HG03460 (cell line): Measurements from ENCODE around the gene C20orf144.
"Not testable (repeated sequence)": the region's sequence is repeated elsewhere in the genome, so short reads cannot be mapped to it uniquely, and the experiment has no call there.

ENCODE experiments used
- ATAC-seq: cut with Tn5 transposase; IDR thresholded peaks from one replicate; pipeline ENCODE4 v1.9.1; 2021; ENCODE audit not compliant: unreplicated experiment

C20orf144 gene

DNA sequence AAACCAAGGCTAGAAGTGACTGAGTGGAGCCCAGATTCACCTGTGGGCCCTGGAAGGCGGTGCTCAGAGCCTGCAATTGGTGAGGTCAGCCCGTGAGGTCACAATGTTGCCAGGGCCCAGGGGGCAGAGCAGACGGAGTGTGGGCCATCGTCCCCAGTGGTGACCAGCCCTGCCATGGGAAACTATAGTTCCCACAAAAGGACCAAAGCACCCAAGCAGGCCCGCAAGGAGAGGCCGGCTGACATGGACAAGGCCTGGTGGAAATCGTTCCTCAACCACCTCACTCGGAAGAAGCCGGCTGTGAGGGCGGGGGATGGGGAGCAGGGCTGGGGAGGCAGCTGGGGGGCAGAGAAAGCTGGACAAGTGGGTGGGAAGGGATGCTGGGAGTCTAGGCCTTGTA, at the start of gene C20orf144:
TSS of gene C20orf144 (plus strand) at position 156 of the 400 bp plus-strand sequence. CDS start at position 175, 19 bp downstream.
- no peak for ATAC-seq

DNA sequence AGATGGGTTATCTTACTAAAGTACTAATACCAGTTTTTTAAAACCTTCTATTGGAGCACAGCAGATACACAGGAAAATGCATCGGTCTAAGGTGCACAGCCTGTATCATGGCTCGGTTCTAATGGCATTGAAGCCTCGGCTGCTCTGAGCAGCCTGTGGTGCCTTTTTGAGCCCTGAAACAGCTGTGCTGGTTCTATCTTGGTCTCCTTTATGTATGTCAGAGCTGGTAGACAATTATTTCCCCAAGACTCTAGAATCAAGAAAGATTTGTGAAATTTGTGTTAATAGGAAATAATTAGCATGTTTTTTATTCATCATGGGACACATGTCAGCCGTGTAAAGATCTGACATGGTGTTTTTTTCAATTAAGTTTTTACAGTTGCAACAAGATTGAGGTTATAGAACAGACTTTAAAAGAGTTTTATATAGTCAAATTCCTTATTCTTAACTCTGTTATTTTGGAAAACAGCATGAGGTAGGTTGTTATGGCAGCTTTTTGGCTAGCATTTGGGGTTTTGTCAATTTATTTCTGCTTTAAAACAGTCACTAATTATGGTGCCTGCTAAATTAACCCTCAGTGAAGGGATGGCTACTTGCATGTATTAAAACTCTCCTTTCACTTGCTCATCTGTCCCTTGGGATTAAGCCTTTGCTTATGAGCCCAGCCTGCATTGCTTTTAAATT, 40.3 kb upstream of the C20orf144 start:
- ATAC-seq, result no peak

DNA sequence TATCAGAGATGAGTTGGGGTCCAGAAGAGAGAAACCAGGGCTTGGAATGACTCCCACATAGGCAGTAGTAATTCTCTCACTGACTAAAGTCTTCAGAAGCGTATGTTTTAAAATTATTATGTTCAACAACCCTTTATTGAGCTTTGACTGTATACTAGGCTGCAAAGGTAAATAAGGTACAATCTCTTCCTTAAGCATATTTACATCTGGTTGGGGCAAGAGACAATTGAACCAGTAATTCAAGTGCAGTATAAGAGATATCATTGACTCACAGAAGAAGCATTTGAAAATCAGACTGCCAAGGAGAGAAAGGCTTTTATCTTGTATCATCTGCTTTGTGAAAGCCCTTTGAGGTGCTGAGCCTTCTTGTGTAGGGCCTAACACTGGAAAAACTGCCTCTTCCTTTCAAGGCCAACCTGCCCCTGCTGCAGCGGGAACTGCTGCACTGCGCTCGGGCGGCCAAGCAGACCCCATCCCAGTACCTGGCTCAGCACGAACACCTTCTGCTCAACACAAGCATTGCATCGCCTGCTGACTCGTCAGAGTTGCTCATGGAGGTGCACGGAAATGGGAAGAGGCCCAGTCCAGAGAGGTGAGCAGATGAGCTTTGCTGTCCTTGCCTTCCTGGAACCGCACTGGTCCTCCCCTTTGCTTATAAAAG, 39.3 kb upstream of the C20orf144 start:
- ATAC-seq, result no peak

- no peak for ATAC-seq
These were observed 37.7 kb upstream of the C20orf144 start for GRCh38 chr20:33624399-33624798.

DNA sequence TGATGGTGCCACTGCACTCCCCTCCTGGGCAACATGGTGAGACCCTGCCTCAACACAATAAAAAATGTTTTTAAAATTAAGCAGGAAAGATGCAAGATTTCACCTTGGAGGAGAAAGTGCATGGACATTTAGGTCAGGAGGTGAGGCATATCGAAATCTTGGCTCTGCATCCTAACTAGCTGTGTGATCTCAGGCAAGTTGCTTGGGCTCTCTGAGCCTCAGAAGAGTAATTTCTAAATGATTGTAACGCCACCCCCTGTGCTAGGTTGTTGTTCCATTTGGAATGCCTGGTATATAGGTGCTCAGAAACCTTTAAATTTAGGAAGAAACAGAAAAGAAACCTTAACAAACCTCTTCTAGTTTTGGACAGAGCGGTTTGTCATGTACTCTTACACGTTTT, 35.9 kb upstream of the C20orf144 start:
- ATAC-seq, result no peak

DNA sequence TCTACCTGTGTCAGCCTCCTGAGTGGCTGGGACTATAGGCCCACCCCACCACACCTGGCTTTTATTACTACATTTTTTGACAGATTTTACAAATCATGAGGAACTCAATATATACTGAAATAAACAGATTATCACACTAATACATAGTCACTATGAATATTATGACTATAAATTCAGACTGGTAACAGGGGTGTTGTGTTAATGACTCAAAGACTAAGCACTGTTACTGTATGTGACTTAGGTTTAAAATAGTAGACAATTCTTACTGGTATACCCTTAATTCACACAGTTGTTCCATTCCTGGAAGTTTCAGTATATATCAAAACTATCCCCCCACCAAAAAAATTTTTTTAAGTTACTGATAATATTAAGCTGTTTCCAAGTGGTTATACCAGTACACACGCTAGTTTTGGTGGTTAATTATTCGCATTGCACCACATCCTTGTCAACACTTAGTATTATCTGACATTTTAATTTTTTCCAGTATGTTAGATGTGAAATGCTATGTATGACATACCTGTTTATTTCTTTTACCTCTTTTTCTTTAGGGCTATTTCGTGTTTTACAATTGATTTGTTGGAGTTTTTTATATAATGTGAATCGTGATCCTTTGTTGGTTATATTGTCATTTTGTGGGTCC, 34.4 kb upstream of the C20orf144 start:
- ATAC-seq, result no peak

DNA sequence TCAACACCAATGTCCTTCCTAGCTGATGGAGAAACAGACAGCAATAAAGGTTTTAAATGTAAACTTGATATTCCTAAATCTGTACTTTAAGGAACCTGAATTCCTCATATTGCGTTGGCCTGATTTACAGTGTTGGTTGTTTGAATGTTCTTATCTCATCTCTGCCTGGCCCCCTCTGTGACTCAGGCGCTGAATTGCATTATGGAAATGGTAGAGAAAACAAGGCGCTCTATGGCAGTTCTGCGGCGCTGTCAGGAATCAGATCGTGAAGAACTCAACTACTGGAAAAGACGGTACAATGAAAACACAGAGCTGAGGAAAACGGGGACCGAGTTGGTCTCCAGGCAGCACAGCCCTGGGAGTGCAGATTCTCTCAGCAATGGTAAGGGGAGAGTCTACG, 32.6 kb upstream of the C20orf144 start:
- no peak for ATAC-seq

GRCh38 chr20:33629979-33630378, 32.1 kb upstream of the C20orf144 start:
- ATAC-seq, result no peak

DNA sequence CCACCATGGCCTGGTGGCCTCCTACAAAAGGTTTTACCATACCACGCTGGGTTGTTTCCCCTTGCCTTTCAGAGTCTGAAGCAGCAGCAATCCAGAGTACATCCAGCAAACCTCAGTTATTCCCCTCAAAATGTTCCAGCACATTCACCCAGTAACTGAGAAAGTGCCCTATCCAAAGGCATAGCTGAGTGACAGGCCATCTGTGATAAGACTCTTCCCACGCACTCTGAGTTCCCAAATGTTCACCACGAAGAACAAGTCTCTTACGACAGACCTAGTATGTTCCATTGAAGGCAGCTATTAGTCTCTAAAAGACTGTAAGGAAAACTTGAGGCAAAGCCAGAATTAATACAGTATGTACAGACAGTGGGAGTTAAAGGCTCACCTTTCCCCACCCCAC, 31.6 kb upstream of the C20orf144 start:
- no peak for ATAC-seq

DNA sequence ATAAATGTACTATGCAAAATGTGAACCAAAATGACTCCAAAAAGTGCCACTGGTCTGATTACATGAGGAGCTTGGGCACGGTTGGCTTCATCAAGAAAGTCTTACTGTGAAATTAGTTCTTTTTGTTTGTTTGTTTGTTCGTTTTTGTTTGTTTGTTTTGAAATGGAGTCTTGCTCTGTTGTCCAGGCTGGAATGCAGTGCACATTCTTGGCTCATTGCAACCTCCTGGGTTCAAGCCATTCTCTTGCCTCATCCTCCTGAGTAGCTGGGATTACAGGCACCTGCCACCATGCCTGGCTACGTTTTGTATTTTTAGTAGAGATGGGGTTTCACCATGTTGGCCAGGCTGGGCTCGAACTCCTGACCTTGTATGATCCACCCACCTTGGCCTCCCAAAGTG, 30.2 kb upstream of the C20orf144 start:
- ATAC-seq, result not testable (repeated sequence)

DNA sequence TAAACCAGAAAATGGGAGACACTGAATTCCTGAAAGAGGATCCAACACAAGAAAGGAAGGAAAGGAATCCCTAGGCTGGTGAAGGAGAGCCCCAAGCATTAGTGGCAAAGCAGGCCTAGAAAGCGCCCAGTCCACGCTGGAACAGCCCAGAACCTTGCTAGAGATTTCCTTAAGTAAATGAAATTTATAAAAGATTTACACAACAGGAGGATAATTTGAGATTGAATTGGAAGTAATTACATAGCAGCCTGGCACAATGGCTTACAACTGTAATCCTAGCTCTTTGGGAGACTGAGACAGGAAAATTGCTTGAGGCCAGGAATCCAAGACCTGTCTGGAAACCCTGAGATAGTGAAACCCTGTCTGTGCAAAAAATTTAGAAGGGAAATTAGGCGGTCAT, 26.8 kb upstream of the C20orf144 start:
- no peak for ATAC-seq

GRCh38 chr20:33636776-33637175, 25.4 kb upstream of the C20orf144 start:
- ATAC-seq, result no peak

- ATAC-seq, result no peak
These were observed 21.8 kb upstream of the C20orf144 start for GRCh38 chr20:33640287-33640686.

DNA sequence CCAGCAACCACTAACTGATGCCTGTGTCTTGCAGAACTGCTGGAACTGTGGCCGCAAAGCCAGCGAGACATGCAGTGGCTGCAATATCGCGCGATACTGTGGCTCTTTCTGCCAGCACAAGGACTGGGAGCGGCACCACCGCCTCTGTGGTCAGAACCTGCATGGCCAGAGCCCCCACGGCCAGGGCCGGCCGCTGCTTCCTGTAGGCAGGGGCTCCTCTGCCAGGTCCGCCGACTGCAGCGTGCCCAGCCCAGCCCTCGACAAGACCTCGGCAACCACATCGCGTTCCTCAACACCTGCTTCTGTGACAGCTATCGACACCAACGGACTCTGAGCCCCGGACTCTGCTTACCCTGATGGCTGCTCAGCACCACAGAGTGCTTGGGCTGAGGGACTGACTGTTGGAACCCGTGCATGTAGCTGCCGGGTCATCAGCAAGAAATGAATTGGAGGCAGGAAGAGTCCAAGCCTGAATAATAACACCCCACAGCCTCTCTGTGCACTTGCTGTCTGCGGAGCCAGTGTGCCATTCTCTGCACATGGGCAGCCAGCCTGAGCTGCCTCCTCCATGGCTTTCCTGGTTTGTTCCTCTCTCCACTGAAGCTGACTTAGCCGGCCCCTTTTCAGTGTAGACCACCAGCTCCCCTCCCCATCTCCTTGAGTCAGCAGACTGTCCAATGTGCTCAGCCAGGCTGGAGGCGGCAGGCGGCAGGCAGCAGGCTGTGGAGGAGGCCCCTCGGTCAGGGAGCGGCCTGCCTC, 17.6 kb upstream of the C20orf144 start:
- ATAC-seq, result no peak

DNA sequence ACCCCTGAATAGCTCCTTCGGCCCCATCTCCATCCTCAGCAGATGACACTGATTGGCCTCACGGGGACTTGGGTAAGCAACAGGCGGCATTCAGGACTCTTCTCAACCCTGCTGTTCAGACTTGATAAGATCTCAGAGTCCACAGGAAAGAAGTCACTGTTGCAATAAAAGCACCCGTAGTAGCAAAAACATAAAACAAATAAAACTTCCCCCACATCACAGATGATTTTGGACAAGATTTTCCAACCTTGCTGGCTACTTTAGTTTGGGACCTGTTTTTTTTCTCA, 17.1 kb upstream of the C20orf144 start:
- no peak for ATAC-seq

GRCh38 chr20:33645396-33645795, 16.7 kb upstream of the C20orf144 start:
- ATAC-seq, result no peak

DNA sequence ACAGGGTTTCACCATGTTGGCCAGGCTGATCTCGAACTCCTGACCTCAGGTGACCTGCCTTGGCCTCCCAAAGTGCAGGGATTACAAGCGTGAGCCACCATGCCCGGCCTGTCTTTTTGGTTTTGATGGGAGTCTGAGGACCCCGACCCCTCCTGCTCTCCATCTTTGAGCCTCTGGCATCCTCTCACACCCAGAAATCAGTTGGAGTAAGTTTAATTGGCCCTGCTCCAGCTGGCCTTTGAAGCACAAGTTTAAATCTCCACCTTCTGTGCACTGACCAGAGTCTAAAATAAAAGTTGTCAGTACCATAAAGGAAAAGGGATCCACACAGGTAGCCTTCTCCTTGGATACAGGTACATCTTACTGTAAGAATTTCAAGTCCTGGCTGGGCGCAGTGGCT, 15.9 kb upstream of the C20orf144 start:
- no peak for ATAC-seq

- ATAC-seq, result not testable (repeated sequence)
These were observed 15.0 kb upstream of the C20orf144 start for GRCh38 chr20:33646959-33647602.

GRCh38 chr20:33647603-33648395, 14.3 kb upstream of the C20orf144 start:
- no peak for ATAC-seq

- ATAC-seq, result no peak
These were observed 13.6 kb upstream of the C20orf144 start for GRCh38 chr20:33648396-33649004.
